Common myeloid progenitor, CD34-positive (primary cell): ENCODE measurements around the gene MVB12A.

ENCODE experiments used
- CTCF ChIA-PET: fragments of 350-600 bp; sonication (Branson Sonifier 250); formaldehyde crosslinking; loops from one replicate; lab custom pipeline; 2021; ENCODE audit warnings: antibody characterized with exemption; lab: Charles Lee
- POLR2A ChIA-PET: fragments of 350-600 bp; sonication (Branson Sonifier 250); formaldehyde crosslinking; loops from one replicate; lab custom pipeline; 2021; ENCODE audit warnings: antibody characterized with exemption; lab: Charles Lee
- DNase-seq, 3 donors: peaks; one replicate each; pipeline versions ENCODE4 v3.0.0 to v3.0.0-alpha.2; 2013
- H3K27ac ChIP-seq, 2 experiments: 1 replicate in 1 of 2; 2 replicates in 1 of 2; pipeline ENCODE4 v1.7.0; 2013; ENCODE audit warnings: inconsistent platforms in 2 of 2, low read length in 2 of 2, mild to moderate bottlenecking in 2 of 2, low read depth in 1 of 2, moderate library complexity in 1 of 2; ENCODE audit not compliant: severe bottlenecking in 2 of 2, insufficient read depth in 1 of 2, poor library complexity in 1 of 2
- H3K27me3 ChIP-seq, 5 experiments: replicated peaks in 2 of 5; 1 replicate in 3 of 5; 2 replicates in 2 of 5; pipeline versions ENCODE4 v1.6.1 to v1.7.0; 2013; ENCODE audit warnings: low read length in 4 of 5, mild to moderate bottlenecking in 2 of 5, moderate library complexity in 2 of 5, inconsistent platforms in 1 of 5; ENCODE audit not compliant: insufficient read depth in 5 of 5, control insufficient read depth in 4 of 5
- H3K36me3 ChIP-seq, 4 experiments: 1 replicate in 2 of 4; 2 replicates in 2 of 4; pipeline versions ENCODE4 v1.6.1 to v1.7.0; 2013; ENCODE audit warnings: low read length in 3 of 4, control low read depth in 1 of 4, mild to moderate bottlenecking in 1 of 4; ENCODE audit not compliant: control insufficient read depth in 4 of 4, insufficient read depth in 4 of 4
- H3K4me1 ChIP-seq, 4 experiments: 1 replicate in 3 of 4; 2 replicates in 1 of 4; pipeline versions ENCODE4 v1.6.1 to v1.7.1; 2013; ENCODE audit warnings: low read length in 3 of 4, mild to moderate bottlenecking in 3 of 4, control low read depth in 1 of 4, inconsistent platforms in 1 of 4, moderate library complexity in 1 of 4; ENCODE audit not compliant: control insufficient read depth in 4 of 4, insufficient read depth in 4 of 4; ENCODE audit errors: control extremely low read depth in 1 of 4
- H3K4me3 ChIP-seq, 7 experiments: 1 replicate in 4 of 7; 2 replicates in 3 of 7; pipeline versions ENCODE4 v1.5.1 to v1.7.0; 2013; ENCODE audit warnings: mild to moderate bottlenecking in 7 of 7, low read length in 6 of 7, moderate library complexity in 6 of 7, inconsistent platforms in 2 of 7, low read depth in 2 of 7, control low read depth in 1 of 7; ENCODE audit not compliant: insufficient read depth in 4 of 7, control insufficient read depth in 1 of 7; ENCODE audit errors: extremely low read depth in 1 of 7
- H3K9me3 ChIP-seq, 5 experiments: 1 replicate in 4 of 5; 2 replicates in 1 of 5; pipeline versions ENCODE4 v1.6.1 to v1.7.1; 2013; ENCODE audit warnings: low read length in 4 of 5, mild to moderate bottlenecking in 2 of 5, inconsistent platforms in 1 of 5, low read depth in 1 of 5, moderate library complexity in 1 of 5; ENCODE audit not compliant: control insufficient read depth in 4 of 5, insufficient read depth in 2 of 5; ENCODE audit errors: control extremely low read depth in 1 of 5
- WGBS: methylation state at CpG from one replicate; pipeline ENCODE4 v1.1.5; 2013; ENCODE audit not compliant: insufficient coverage; 5-methylcytosine and 5-hydroxymethylcytosine counted together

MVB12A gene

GRCh38 chr19:17423429-17424208 is 3.8 kb downstream of the MVB12A start:
- Histone ChIP-seq H3K4me3 (no peak overlapping the region), H3K9me3 (no peaks in the 10 kb centered on the region), H3K36me3 (peaks cover 0 to 10% (median 6%) of the 10 kb centered on the region in 4 experiments), H3K27ac (no peak overlapping the region), H3K27me3 (no peaks in the 10 kb centered on the region), H3K4me1 (peaks cover 6 to 30% (median 21%) of the 10 kb centered on the region in 4 experiments)
- DNase-seq, result no peak
- ChIA-PET POLR2A (interaction anchor here (0.6 kb wide), 1 partner anchor 155 kb away, joined by 3 read pairs; no protein-coding TSS in a partner anchor), CTCF (interaction anchor here (0.5 to 2.3 kb wide), 3 partner anchors 43 to 550 kb away, joined by 3 to 6 read pairs (median 3); no protein-coding TSS in a partner anchor)
- 99% methylated on average over 13 of the region's 20 CpGs for WGBS

- WGBS, result 9% methylated on average over 14 of the region's 27 CpGs
- peak; percentile 66 to 83 (median 83) for DNase-seq
- ChIA-PET CTCF (interaction anchor here (0.7 to 2.3 kb wide), 3 partner anchors 34 to 42 kb away, joined by 3 to 6 read pairs (median 3); no protein-coding TSS in a partner anchor), POLR2A (no interaction called here)
- H3K27me3 ChIP-seq, result no peaks in the 10 kb centered on the region
- peaks cover 0 to 10% (median 6%) of the 10 kb centered on the region in 4 experiments for H3K36me3 ChIP-seq
- no peaks in the 10 kb centered on the region for H3K9me3 ChIP-seq
- H3K4me1 ChIP-seq, result peaks cover 0 to 20% (median 16%) of the 10 kb centered on the region in 4 experiments
- no peak overlapping the region for H3K27ac ChIP-seq
- H3K4me3 ChIP-seq, result peak overlapping the region in 3 of 7 experiments; percentile 40 to 56 (median 48)
Observed at GRCh38 chr19:17424743-17425365, 5.0 kb downstream of the MVB12A start.

- ChIA-PET POLR2A (no interaction called here), CTCF (interaction anchor here (0.6 to 1.3 kb wide), 5 partner anchors 11 to 323 kb away, joined by 3 to 6 read pairs (median 4); no protein-coding TSS in a partner anchor)
- Histone ChIP-seq H3K4me1 (peaks cover 0 to 7% (median 6%) of the 10 kb centered on the region in 4 experiments), H3K27me3 (no peaks in the 10 kb centered on the region), H3K4me3 (no peak overlapping the region), H3K36me3 (no peaks in the 10 kb centered on the region), H3K9me3 (no peaks in the 10 kb centered on the region), H3K27ac (no peak overlapping the region)
- no peak for DNase-seq
- WGBS, result 96% methylated on average over 17 of the region's 17 CpGs
Observed at GRCh38 chr19:17429641-17430113, 9.8 kb downstream of the MVB12A start.

- Histone ChIP-seq H3K27ac (no peak overlapping the region), H3K4me3 (no peak overlapping the region), H3K4me1 (no peaks in the 10 kb centered on the region), H3K27me3 (no peaks in the 10 kb centered on the region), H3K9me3 (peaks cover 0 to 1% (median 0%) of the 10 kb centered on the region in 5 experiments), H3K36me3 (peaks cover 0 to 2% (median 0%) of the 10 kb centered on the region in 4 experiments)
- ChIA-PET CTCF (interaction anchor here (0.6 to 2.0 kb wide), 3 partner anchors 12 to 126 kb away, joined by 3 to 7 read pairs (median 6); partner anchors contain the start of gene MVB12A), POLR2A (no interaction called here)
- WGBS, result 87% methylated on average over 6 of the region's 7 CpGs
- no peak for DNase-seq
Observed at GRCh38 chr19:17431417-17431816, 11.6 kb downstream of the MVB12A start.

GRCh38 chr19:17435218-17435617 is 15.4 kb downstream of the MVB12A start:
- Histone ChIP-seq H3K9me3 (peaks cover 0 to 1% (median 0%) of the 10 kb centered on the region in 5 experiments), H3K27ac (no peak overlapping the region), H3K4me3 (no peak overlapping the region), H3K4me1 (no peaks in the 10 kb centered on the region), H3K27me3 (no peaks in the 10 kb centered on the region), H3K36me3 (peaks cover 0 to 2% (median 0%) of the 10 kb centered on the region in 4 experiments)
- WGBS, result 98% methylated on average over 4 of the region's 7 CpGs
- no peak for DNase-seq
- ChIA-PET CTCF (no interaction called here), POLR2A (no interaction called here)

GRCh38 chr19:17436094-17436873 is 16.4 kb downstream of the MVB12A start:
- ChIA-PET POLR2A (no interaction called here), CTCF (interaction anchor here (1.0 to 2.1 kb wide), 5 partner anchors 8 to 30 kb away, joined by 3 to 5 read pairs (median 5); partner anchors contain the start of gene MVB12A)
- 98% methylated on average over 20 of the region's 25 CpGs for WGBS
- DNase-seq, result no peak
- H3K4me3 ChIP-seq, result no peak overlapping the region
- no peaks in the 10 kb centered on the region for H3K4me1 ChIP-seq
- H3K27me3 ChIP-seq, result no peaks in the 10 kb centered on the region
- H3K36me3 ChIP-seq, result peaks cover 0 to 2% (median 0%) of the 10 kb centered on the region in 4 experiments
- H3K9me3 ChIP-seq, result peaks cover 0 to 1% (median 0%) of the 10 kb centered on the region in 5 experiments
- H3K27ac ChIP-seq, result no peak overlapping the region
